HepG2 (cell line): ENCODE data around the gene CC2D1A. TPM values are rescaled to one million over a fixed set of nuclear protein-coding genes. Genes with fewer than 3 reads are reported as not detected.

ENCODE experiments used
- ETV5 ChIP-seq: IDR thresholded peaks from 2 replicates; pipeline ENCODE4 v1.6.1; 2018; ENCODE audit warnings: missing biosample characterization, missing genetic modification reagents, inconsistent platforms, borderline replicate concordance
- GABPA ChIP-seq, 2 experiments: IDR thresholded peaks; 2 replicates each; pipeline ENCODE4 v1.6.1; 2011 to 2016; ENCODE audit warnings: low read depth in 2 of 2, low read length in 1 of 2, missing biosample characterization in 1 of 2, missing genetic modification characterization in 1 of 2
- GTF3A ChIP-seq: sonication (generic); formaldehyde crosslinking; conservative IDR thresholded peaks from 2 replicates; pipeline ENCODE4 v1.4.0; 2020; ENCODE audit warnings: mild to moderate bottlenecking, missing genetic modification reagents
- HDAC1 ChIP-seq: sonication (generic); formaldehyde crosslinking; IDR thresholded peaks from 2 replicates; pipeline ENCODE4 v1.5.1; 2020; ENCODE audit warnings: mild to moderate bottlenecking, missing genetic modification reagents
- HNF4G ChIP-seq, 2 experiments: sonication (generic) in 1 of 2; formaldehyde crosslinking in 1 of 2; IDR thresholded peaks; 2 replicates each; pipeline versions ENCODE4 v1.4.0 to v1.6.1; 2011 to 2020; ENCODE audit warnings: borderline replicate concordance in 2 of 2, low read depth in 2 of 2, mild to moderate bottlenecking in 2 of 2, low read length in 1 of 2, missing genetic modification reagents in 1 of 2, moderate library complexity in 1 of 2
- HNRNPL ChIP-seq: fragments of 200-400 bp; formaldehyde crosslinking; IDR thresholded peaks from 2 replicates; pipeline ENCODE4 v1.6.1; 2017; ENCODE audit warnings: mild to moderate bottlenecking, low read depth, low read length
- HOXA3 ChIP-seq: sonication (generic); formaldehyde crosslinking; IDR thresholded peaks from 2 replicates; pipeline ENCODE4 v1.5.0; 2020; ENCODE audit warnings: missing genetic modification reagents
- KAT8 ChIP-seq: IDR thresholded peaks from 2 replicates; pipeline ENCODE4 v1.6.1; 2016; ENCODE audit warnings: missing genetic modification reagents, missing compliant biosample characterization
- KLF9 ChIP-seq: IDR thresholded peaks from 2 replicates; pipeline ENCODE4 v1.6.1; 2016; ENCODE audit warnings: low read depth
- NR2F2 ChIP-seq: IDR thresholded peaks from 2 replicates; pipeline ENCODE4 v1.6.1; 2012; ENCODE audit warnings: low read depth, inconsistent platforms, borderline replicate concordance
- RBM39 ChIP-seq: fragments of 200-400 bp; formaldehyde crosslinking; IDR thresholded peaks from one replicate; pipeline ENCODE4 v1.6.1; 2018; ENCODE audit warnings: antibody characterized with exemption, mild to moderate bottlenecking, low read depth, low read length; ENCODE audit not compliant: poor library complexity, severe bottlenecking
- SAP130 ChIP-seq: IDR thresholded peaks from 2 replicates; pipeline ENCODE4 v1.6.1; 2016; ENCODE audit warnings: low read depth
- SP5 ChIP-seq: IDR thresholded peaks from 2 replicates; pipeline ENCODE4 v1.6.1; 2016; ENCODE audit warnings: low read depth, borderline replicate concordance
- SRSF1 ChIP-seq: fragments of 200-400 bp; formaldehyde crosslinking; optimal IDR thresholded peaks from 2 replicates; pipeline ENCODE3; 2017; ENCODE audit warnings: mild to moderate bottlenecking, low read depth, low read length, moderate library complexity
- TCF7L2 ChIP-seq: IDR thresholded peaks from 2 replicates; pipeline ENCODE4 v1.6.1; 2011; ENCODE audit warnings: mild to moderate bottlenecking, low read depth, low read length, moderate library complexity
- ZFY ChIP-seq: sonication (generic); formaldehyde crosslinking; IDR thresholded peaks from 2 replicates; pipeline ENCODE4 v1.4.0; 2020; ENCODE audit warnings: missing genetic modification reagents
- ZNF510 ChIP-seq: sonication (generic); formaldehyde crosslinking; IDR thresholded peaks from 2 replicates; pipeline ENCODE4 v1.4.0; 2020; ENCODE audit warnings: low read depth, mild to moderate bottlenecking, missing genetic modification reagents
- ZNF678 ChIP-seq: sonication (generic); formaldehyde crosslinking; IDR thresholded peaks from 2 replicates; pipeline ENCODE4 v1.4.0; 2020; ENCODE audit warnings: mild to moderate bottlenecking, missing genetic modification reagents
- polyA plus RNA-seq, 8 experiments: library from polyadenylated mRNA; depleted of rRNA in 3 of 8; stranded (reverse) in 7 of 8; unstranded in 1 of 8; fragments of >200 nt; fragmentation: Illumina TruSeq in 4 of 8; extraction: Trizol in 4 of 8; gene quantifications; 2 replicates each; pipeline versions ENCODE4 v1.2.1 to v1.2.3, GENCODE V29; 2011 to 2016; ENCODE audit warnings: low read depth in 4 of 8, missing spikeins in 1 of 8, mixed read lengths in 1 of 8; ENCODE audit not compliant: insufficient read depth in 1 of 8
- total RNA-seq, 5 experiments: library from RNA; depleted of rRNA; stranded (reverse); fragments of >200 nt; fragmentation: Illumina TruSeq; extraction: Trizol; gene quantifications; 2 replicates each; pipeline ENCODE4 v1.2.3, GENCODE V29; 2016; ENCODE audit warnings: low read depth in 1 of 5
- TF ChIP-seq, protein P1 (sequence below): sonication (generic); formaldehyde crosslinking; IDR thresholded peaks from 2 replicates; pipeline ENCODE4 v1.4.0; 2020; ENCODE audit warnings: mild to moderate bottlenecking, missing genetic modification reagents
- TF ChIP-seq, protein P2 (sequence below): sonication (generic); formaldehyde crosslinking; IDR thresholded peaks from 2 replicates; pipeline ENCODE4 v1.4.0; 2020; ENCODE audit warnings: missing genetic modification reagents
- TF ChIP-seq, protein P3 (sequence below): sonication (generic); formaldehyde crosslinking; IDR thresholded peaks from 2 replicates; pipeline ENCODE4 v1.4.0; 2020; ENCODE audit warnings: missing genetic modification reagents
- TF ChIP-seq, protein P4 (sequence below): sonication (generic); formaldehyde crosslinking; IDR thresholded peaks from 2 replicates; pipeline ENCODE4 v1.4.0; 2020; ENCODE audit warnings: missing genetic modification reagents

The CC2D1A gene
- total and polyA plus RNA-seq, 2 of the 13 experiments (the other 11 are each of a cell fraction or from before 2014, with no cell fraction given): 9.7 to 11.5 TPM

DNA sequence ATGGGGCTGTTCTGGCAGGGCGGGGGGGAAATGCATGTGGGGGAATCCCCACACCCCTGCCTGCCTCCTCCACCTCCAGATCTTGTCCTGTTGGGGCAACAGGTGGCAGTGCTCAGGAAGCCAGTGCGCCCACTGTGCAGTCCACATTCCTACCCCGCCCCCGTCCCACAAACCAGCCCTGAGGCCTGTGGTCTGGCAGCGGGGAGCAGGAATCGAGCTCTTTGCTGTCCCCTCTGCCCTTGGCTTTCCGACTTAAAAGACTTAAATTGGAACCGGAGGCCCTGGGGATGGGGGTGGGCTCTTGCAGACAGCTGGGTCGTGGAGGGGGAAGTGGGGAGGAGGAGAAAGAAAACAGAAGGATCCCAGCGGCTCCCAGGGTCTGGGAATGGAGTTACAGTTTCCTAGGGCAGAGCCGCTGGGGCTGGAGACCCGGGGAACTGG, 24.7 kb upstream of the CC2D1A start (continued):
- TF ChIP-seq SP5 (CRISPR knock-in tag) (peak; percentile 76), HNRNPL (peak; percentile 80), TCF7L2 (no peak), GABPA (IDR thresholded peaks at IDR 0.05; ENCODE audit: low read depth, low read length) (no peak), GABPA (CRISPR knock-in tag; IDR thresholded peaks at IDR 0.05; ENCODE audit: low read depth) (no peak), KLF9 (CRISPR knock-in tag) (no peak), NR2F2 (peak; percentile 6; the same call in 1 of the 2 replicates), SAP130 (CRISPR knock-in tag) (peak; percentile 57), ZFY (0 out of 2 replicates have a peak, but pooled peaks have one; percentile 13), KAT8 (CRISPR knock-in tag) (peak; percentile 11; the same call in 1 of the 2 replicates), HOXA3 (no peak), HNF4G (IDR thresholded peaks at IDR 0.05; ENCODE audit: borderline replicate concordance, low read depth, low read length) (no peak), HNF4G (CRISPR knock-in tag; IDR thresholded peaks at IDR 0.05; ENCODE audit: borderline replicate concordance, low read depth) (no peak), HDAC1 (CRISPR knock-in tag) (peak; percentile 31; the same call in 1 of the 2 replicates), GTF3A (no peak), RBM39 (peak; percentile 30), ZNF510 (CRISPR knock-in tag) (no peak), SRSF1 (peak; percentile 73), ETV5 (CRISPR knock-in tag) (0 out of 2 replicates have a peak, but pooled peaks have one; percentile 23), ZNF678 (CRISPR knock-in tag) (no peak)
- TF ChIP-seq, protein P1, sequence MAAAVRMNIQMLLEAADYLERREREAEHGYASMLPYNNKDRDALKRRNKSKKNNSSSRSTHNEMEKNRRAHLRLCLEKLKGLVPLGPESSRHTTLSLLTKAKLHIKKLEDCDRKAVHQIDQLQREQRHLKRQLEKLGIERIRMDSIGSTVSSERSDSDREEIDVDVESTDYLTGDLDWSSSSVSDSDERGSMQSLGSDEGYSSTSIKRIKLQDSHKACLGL (CRISPR knock-in tag): no peak
- TF ChIP-seq, protein P2, sequence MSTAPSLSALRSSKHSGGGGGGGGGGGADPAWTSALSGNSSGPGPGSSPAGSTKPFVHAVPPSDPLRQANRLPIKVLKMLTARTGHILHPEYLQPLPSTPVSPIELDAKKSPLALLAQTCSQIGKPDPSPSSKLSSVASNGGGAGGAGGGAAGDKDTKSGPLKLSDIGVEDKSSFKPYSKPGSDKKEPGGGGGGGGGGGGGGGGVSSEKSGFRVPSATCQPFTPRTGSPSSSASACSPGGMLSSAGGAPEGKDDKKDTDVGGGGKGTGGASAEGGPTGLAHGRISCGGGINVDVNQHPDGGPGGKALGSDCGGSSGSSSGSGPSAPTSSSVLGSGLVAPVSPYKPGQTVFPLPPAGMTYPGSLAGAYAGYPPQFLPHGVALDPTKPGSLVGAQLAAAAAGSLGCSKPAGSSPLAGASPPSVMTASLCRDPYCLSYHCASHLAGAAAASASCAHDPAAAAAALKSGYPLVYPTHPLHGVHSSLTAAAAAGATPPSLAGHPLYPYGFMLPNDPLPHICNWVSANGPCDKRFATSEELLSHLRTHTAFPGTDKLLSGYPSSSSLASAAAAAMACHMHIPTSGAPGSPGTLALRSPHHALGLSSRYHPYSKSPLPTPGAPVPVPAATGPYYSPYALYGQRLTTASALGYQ (CRISPR knock-in tag): no peak
- TF ChIP-seq, protein P3, sequence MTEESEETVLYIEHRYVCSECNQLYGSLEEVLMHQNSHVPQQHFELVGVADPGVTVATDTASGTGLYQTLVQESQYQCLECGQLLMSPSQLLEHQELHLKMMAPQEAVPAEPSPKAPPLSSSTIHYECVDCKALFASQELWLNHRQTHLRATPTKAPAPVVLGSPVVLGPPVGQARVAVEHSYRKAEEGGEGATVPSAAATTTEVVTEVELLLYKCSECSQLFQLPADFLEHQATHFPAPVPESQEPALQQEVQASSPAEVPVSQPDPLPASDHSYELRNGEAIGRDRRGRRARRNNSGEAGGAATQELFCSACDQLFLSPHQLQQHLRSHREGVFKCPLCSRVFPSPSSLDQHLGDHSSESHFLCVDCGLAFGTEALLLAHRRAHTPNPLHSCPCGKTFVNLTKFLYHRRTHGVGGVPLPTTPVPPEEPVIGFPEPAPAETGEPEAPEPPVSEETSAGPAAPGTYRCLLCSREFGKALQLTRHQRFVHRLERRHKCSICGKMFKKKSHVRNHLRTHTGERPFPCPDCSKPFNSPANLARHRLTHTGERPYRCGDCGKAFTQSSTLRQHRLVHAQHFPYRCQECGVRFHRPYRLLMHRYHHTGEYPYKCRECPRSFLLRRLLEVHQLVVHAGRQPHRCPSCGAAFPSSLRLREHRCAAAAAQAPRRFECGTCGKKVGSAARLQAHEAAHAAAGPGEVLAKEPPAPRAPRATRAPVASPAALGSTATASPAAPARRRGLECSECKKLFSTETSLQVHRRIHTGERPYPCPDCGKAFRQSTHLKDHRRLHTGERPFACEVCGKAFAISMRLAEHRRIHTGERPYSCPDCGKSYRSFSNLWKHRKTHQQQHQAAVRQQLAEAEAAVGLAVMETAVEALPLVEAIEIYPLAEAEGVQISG (CRISPR knock-in tag): peak; percentile 35; the same call in 1 of the 2 replicates
- TF ChIP-seq, protein P4, sequence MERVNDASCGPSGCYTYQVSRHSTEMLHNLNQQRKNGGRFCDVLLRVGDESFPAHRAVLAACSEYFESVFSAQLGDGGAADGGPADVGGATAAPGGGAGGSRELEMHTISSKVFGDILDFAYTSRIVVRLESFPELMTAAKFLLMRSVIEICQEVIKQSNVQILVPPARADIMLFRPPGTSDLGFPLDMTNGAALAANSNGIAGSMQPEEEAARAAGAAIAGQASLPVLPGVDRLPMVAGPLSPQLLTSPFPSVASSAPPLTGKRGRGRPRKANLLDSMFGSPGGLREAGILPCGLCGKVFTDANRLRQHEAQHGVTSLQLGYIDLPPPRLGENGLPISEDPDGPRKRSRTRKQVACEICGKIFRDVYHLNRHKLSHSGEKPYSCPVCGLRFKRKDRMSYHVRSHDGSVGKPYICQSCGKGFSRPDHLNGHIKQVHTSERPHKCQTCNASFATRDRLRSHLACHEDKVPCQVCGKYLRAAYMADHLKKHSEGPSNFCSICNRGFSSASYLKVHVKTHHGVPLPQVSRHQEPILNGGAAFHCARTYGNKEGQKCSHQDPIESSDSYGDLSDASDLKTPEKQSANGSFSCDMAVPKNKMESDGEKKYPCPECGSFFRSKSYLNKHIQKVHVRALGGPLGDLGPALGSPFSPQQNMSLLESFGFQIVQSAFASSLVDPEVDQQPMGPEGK (CRISPR knock-in tag): peak; percentile 63; the same call in 1 of the 2 replicates
